Myocyte (in vitro differentiated cells): Measurements from ENCODE around the gene PRTN3. TPM values are rescaled to one million over a fixed set of nuclear protein-coding genes. Genes with fewer than 3 reads are reported as not detected.

ENCODE experiments used
- DNase-seq: peaks from one replicate; pipeline ENCODE4 v3.0.0-alpha.2; 2012; ENCODE audit warnings: low read depth
- total RNA-seq: library from RNA; depleted of rRNA; stranded (reverse); fragments of >200 nt; gene quantifications from 2 replicates; pipeline ENCODE4 v1.2.3, GENCODE V29; 2014

PRTN3 gene
- total RNA-seq, 1 donor from 2014 or later = not detected

- no peak for DNase-seq
These were observed 38.2 kb upstream of the PRTN3 start for GRCh38 chr19:802498-803098.

- no peak for DNase-seq
These were observed 37.7 kb upstream of the PRTN3 start for GRCh38 chr19:803099-803561.

- no peak for DNase-seq
These were observed 36.9 kb upstream of the PRTN3 start for GRCh38 chr19:803686-804418.

- no peak for DNase-seq
These were observed 36.2 kb upstream of the PRTN3 start for GRCh38 chr19:804419-805165.

GRCh38 chr19:805166-805551, 35.6 kb upstream of the PRTN3 start:
- no peak for DNase-seq

- no peak for DNase-seq
These were observed 34.9 kb upstream of the PRTN3 start for GRCh38 chr19:805600-806550.

- no peak for DNase-seq
These were observed 33.9 kb upstream of the PRTN3 start for GRCh38 chr19:806815-807421.

GRCh38 chr19:807627-808422, 33.0 kb upstream of the PRTN3 start:
- no peak for DNase-seq

- DNase-seq = no peak
These were observed 32.4 kb upstream of the PRTN3 start for GRCh38 chr19:808423-808775.

- DNase-seq = no peak
These were observed 30.5 kb upstream of the PRTN3 start for GRCh38 chr19:810077-810855.

GRCh38 chr19:810883-811489, 29.8 kb upstream of the PRTN3 start:
- DNase-seq = no peak

- DNase-seq = no peak
These were observed 29.2 kb upstream of the PRTN3 start for GRCh38 chr19:811506-812048.

GRCh38 chr19:812049-812746, 28.6 kb upstream of the PRTN3 start:
- DNase-seq = no peak

- no peak for DNase-seq
These were observed 28.0 kb upstream of the PRTN3 start for GRCh38 chr19:812747-813218.

GRCh38 chr19:813219-814151, 27.3 kb upstream of the PRTN3 start:
- no peak for DNase-seq
